ENCODE measurements around the gene MED13L. TPM values are rescaled to one million over a fixed set of nuclear protein-coding genes. Genes with fewer than 3 reads are reported as not detected.

The MED13L gene
- total and polyA plus RNA-seq, 2 of the 8 experiments (the other 6 are each of a cell fraction or from before 2014, with no cell fraction given): 15.9 to 51.7 TPM

DNA sequence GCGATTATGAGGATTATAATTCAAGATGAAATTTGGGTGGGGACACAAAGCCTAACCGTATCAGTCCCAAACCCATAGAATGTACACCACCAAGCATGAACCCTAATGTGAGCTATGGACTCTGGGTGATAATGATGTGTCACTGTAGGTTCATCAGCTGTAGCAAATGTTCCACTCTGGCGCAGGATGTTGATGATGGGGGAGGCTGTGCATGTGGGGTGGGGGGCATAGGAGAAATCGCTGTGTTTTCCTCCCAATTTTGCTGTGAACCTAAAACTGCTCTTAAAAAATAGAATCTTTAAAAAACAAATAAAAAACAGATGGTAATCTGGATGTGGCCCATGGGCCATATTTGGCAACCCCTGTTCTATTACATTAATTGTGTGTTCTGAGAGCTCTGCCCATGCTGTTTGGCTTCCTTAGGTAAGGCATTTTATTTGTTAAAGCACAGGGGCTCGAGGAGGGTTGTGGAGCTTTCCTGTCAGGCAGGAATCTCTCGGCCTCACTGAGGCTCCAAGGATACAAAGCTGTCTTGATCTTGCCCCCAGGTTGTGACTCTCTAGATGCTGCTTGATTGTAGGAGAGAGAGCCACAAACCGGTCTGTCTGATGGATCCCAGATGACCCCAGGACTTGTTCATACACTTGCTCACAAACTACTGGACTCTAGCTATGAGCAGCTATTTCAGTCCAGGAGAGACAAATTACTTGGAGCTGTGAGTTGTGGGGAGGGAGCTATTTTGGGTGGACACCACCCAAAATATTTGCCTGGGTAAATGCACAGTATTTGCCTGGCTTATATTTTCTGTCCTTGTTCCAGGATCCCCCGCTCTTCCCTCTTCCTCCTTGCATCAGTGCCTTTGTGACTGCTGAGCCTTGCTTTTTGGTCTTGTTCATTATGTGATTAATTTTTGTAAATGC, 340.2 kb downstream of the MED13L start:
- POLR2A ChIA-PET (ENCODE audit: partially characterized antibody): no interaction called here
- Histone ChIP-seq H3K27me3 (replicated peaks in 1 of 4; ENCODE audit: control insufficient read depth in 3 of 4, extremely low read depth in 1 of 4, insufficient read depth in 3 of 4, low read length in 3 of 4) (no peaks in the 10 kb centered on the region), H3K79me2 (ENCODE audit: control insufficient read depth in 1 of 2, insufficient read depth in 2 of 2, low read length in 2 of 2) (no peaks in the 10 kb centered on the region), H3K36me3 (ENCODE audit: control insufficient read depth in 2 of 4, insufficient read depth in 4 of 4, low read length in 3 of 4) (no peaks in the 10 kb centered on the region), H2BK5ac (ENCODE audit: low read depth, low read length) (no peak overlapping the region), H3K79me1 (ENCODE audit: low read depth, low read length) (no peaks in the 10 kb centered on the region), H3K4me2 (ENCODE audit: insufficient read depth in 1 of 2, low read depth in 2 of 2, low read length in 2 of 2) (no peak overlapping the region), H2AFZ (ENCODE audit: low read length) (no peak overlapping the region), H3K23ac (ENCODE audit: insufficient read length) (no peak overlapping the region), H2BK15ac (ENCODE audit: low read length) (no peak overlapping the region), H3K18ac (ENCODE audit: extremely low read depth, low read length) (no peak overlapping the region), H2BK20ac (ENCODE audit: low read length) (no peak overlapping the region), H2BK12ac (ENCODE audit: low read depth, low read length) (no peak overlapping the region), H3K9ac (replicated peaks in 1 of 4; ENCODE audit: extremely low read depth in 1 of 4, low read depth in 3 of 4, low read length in 3 of 4) (no peak overlapping the region), H3K56ac (replicated peaks; ENCODE audit: insufficient read length, low read depth, low read length) (no peak overlapping the region), H3K23me2 (ENCODE audit: low read depth, low read length) (no peaks in the 10 kb centered on the region), H4K5ac (ENCODE audit: insufficient read length, low read depth, low read length) (no peak overlapping the region), H2AK5ac (ENCODE audit: low read depth, low read length) (no peak overlapping the region), H3K4me1 (replicated peaks in 1 of 4; ENCODE audit: control insufficient read depth in 3 of 4, insufficient read depth in 4 of 4, low read length in 3 of 4) (no peaks in the 10 kb centered on the region), H3K4ac (replicated peaks; ENCODE audit: insufficient read length, low read depth, low read length) (no peak overlapping the region), H4K91ac (replicated peaks; ENCODE audit: insufficient read length, low read length) (no peak overlapping the region), H4K20me1 (replicated peaks in 1 of 2; ENCODE audit: control insufficient read depth in 1 of 2, insufficient read depth in 2 of 2, low read length in 2 of 2) (no peaks in the 10 kb centered on the region), H3K4me3 (ENCODE audit: extremely low read depth in 1 of 4, insufficient read depth in 2 of 4, low read depth in 3 of 4, low read length in 4 of 4) (no peak overlapping the region), H3K27ac (ENCODE audit: low read depth, low read length) (no peak overlapping the region), H4K8ac (ENCODE audit: extremely low read depth, insufficient read depth, low read length) (no peak overlapping the region), H3K14ac (ENCODE audit: insufficient read length) (no peak overlapping the region), H3K9me3 (ENCODE audit: insufficient read depth in 2 of 2, low read depth in 1 of 2, low read length in 1 of 2) (no peaks in the 10 kb centered on the region), H2BK120ac (replicated peaks; ENCODE audit: low read depth, low read length) (no peak overlapping the region)
- no peak for TF ChIP-seq BRCA1 (IDR thresholded peaks at IDR 0.05; ENCODE audit: low read depth, low read length)
- DNase-seq (ENCODE audit: low read depth in 1 of 2, low spot score in 2 of 2) (no peak), FAIRE-seq (no peak)
- CTCF ChIA-PET (ENCODE audit: partially characterized antibody): interaction anchor here (1.1 to 3.4 kb wide), 5 partner anchors 9 to 772 kb away, joined by 4 to 29 read pairs (median 6); no protein-coding TSS in a partner anchor
- WGBS, 2 experiments (ENCODE audit: extremely low coverage in 1 of 2, insufficient coverage in 1 of 2, insufficient read length in 1 of 2, insufficient replicate concordance in 2 of 2, low coverage in 1 of 2, low lambda C conversion rate in 2 of 2, missing lambda C conversion rate in 1 of 2): 82% methylated on average over 8 of the region's 8 CpGs; no CpG with 5 or more reads in 1 of the 2 experiments
